ENCODE data around the gene ZFP36L1. TPM values are rescaled to one million over a fixed set of nuclear protein-coding genes. Genes with fewer than 3 reads are reported as not detected.

ZFP36L1 gene
- total and polyA plus RNA-seq, 2 of the 13 experiments (the other 11 are each of a cell fraction or from before 2014, with no cell fraction given), result 7.4 to 10.2 TPM

DNA sequence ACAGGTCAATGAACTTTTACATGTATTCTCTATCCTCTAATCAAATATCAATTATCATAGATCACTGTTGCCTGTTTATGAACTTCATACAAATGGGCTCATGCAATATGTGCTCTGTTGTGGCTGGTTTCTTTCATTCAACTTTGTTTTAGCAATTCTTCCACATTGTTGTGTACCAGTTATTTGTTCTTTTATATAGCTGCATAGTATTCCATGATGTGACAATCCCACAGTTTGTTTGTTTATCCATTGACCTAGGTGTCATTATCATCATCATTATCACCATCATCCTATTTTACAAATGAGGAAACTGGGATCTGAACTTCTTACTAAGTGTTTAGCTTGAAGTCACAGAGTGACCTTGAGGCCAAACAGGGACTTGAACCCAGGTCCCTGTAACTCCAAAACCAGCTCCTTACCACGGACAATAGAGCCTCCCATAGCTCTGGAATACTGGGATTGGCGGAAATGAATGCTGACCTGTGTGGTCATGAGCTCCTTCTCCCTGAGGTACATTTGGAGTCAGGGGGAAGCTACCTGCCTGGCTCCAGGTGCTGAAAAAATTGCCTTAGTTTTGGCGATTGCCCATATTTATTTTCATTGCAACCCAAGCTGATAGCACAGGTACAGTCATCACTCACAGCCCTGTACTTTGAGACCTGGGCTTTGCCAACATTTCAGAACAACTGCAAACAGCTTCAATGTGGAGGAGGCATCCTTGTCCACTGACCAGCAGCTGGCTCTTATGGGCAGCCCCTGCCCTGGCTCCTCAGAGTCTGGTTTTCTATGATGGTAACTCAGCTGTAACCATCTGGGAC is 9.2 kb downstream of the ZFP36L1 start (continued):
- no peak for TF ChIP-seq MLLT10 (CRISPR knock-in tag; IDR thresholded peaks at IDR 0.05)
- TF ChIP-seq MBD4 (IDR thresholded peaks at IDR 0.05; ENCODE audit: borderline replicate concordance, low read length), result no peak
- 0 out of 2 replicates have a peak, but pooled peaks have one; percentile 41 for TF ChIP-seq ZNF83 (CRISPR knock-in tag; IDR thresholded peaks at IDR 0.05; ENCODE audit: borderline replicate concordance)
- TF ChIP-seq, protein P1, sequence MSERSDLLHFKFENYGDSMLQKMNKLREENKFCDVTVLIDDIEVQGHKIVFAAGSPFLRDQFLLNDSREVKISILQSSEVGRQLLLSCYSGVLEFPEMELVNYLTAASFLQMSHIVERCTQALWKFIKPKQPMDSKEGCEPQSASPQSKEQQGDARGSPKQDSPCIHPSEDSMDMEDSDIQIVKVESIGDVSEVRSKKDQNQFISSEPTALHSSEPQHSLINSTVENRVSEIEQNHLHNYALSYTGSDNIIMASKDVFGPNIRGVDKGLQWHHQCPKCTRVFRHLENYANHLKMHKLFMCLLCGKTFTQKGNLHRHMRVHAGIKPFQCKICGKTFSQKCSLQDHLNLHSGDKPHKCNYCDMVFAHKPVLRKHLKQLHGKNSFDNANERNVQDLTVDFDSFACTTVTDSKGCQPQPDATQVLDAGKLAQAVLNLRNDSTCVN (CRISPR knock-in tag; IDR thresholded peaks at IDR 0.05; ENCODE audit: borderline replicate concordance), result no peak
- TF ChIP-seq ZNF468 (CRISPR knock-in tag; IDR thresholded peaks at IDR 0.05), result no peak
- no peak for TF ChIP-seq AGO1 (IDR thresholded peaks at IDR 0.05; ENCODE audit: low read depth, low read length, poor library complexity, severe bottlenecking)
- no peak for TF ChIP-seq U2AF2 (IDR thresholded peaks at IDR 0.05; ENCODE audit: low read depth, low read length)
- TF ChIP-seq HMG20A (CRISPR knock-in tag; IDR thresholded peaks at IDR 0.05; ENCODE audit: borderline replicate concordance), result no peak
- no peak for TF ChIP-seq NBN (conservative IDR thresholded peaks at IDR 0.05)
- no peak for TF ChIP-seq MAFF (IDR thresholded peaks at IDR 0.05; ENCODE audit: low read depth, low read length)
- TF ChIP-seq ZNF615 (CRISPR knock-in tag; IDR thresholded peaks at IDR 0.05; ENCODE audit: borderline replicate concordance), result no peak
- no peak for TF ChIP-seq ZNF10 (CRISPR knock-in tag; IDR thresholded peaks at IDR 0.05; ENCODE audit: borderline replicate concordance, low read depth)
- no peak for TF ChIP-seq PHF8 (CRISPR knock-in tag; IDR thresholded peaks at IDR 0.05)
- no peak for TF ChIP-seq ZMYM4 (CRISPR knock-in tag; IDR thresholded peaks at IDR 0.05)
- TF ChIP-seq, protein P2, sequence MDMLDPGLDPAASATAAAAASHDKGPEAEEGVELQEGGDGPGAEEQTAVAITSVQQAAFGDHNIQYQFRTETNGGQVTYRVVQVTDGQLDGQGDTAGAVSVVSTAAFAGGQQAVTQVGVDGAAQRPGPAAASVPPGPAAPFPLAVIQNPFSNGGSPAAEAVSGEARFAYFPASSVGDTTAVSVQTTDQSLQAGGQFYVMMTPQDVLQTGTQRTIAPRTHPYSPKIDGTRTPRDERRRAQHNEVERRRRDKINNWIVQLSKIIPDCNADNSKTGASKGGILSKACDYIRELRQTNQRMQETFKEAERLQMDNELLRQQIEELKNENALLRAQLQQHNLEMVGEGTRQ (IDR thresholded peaks at IDR 0.05; ENCODE audit: low read depth, low read length), result no peak
- TF ChIP-seq, protein P2 (CRISPR knock-in tag; IDR thresholded peaks at IDR 0.05; ENCODE audit: borderline replicate concordance), result no peak
- TF ChIP-seq, protein P3, sequence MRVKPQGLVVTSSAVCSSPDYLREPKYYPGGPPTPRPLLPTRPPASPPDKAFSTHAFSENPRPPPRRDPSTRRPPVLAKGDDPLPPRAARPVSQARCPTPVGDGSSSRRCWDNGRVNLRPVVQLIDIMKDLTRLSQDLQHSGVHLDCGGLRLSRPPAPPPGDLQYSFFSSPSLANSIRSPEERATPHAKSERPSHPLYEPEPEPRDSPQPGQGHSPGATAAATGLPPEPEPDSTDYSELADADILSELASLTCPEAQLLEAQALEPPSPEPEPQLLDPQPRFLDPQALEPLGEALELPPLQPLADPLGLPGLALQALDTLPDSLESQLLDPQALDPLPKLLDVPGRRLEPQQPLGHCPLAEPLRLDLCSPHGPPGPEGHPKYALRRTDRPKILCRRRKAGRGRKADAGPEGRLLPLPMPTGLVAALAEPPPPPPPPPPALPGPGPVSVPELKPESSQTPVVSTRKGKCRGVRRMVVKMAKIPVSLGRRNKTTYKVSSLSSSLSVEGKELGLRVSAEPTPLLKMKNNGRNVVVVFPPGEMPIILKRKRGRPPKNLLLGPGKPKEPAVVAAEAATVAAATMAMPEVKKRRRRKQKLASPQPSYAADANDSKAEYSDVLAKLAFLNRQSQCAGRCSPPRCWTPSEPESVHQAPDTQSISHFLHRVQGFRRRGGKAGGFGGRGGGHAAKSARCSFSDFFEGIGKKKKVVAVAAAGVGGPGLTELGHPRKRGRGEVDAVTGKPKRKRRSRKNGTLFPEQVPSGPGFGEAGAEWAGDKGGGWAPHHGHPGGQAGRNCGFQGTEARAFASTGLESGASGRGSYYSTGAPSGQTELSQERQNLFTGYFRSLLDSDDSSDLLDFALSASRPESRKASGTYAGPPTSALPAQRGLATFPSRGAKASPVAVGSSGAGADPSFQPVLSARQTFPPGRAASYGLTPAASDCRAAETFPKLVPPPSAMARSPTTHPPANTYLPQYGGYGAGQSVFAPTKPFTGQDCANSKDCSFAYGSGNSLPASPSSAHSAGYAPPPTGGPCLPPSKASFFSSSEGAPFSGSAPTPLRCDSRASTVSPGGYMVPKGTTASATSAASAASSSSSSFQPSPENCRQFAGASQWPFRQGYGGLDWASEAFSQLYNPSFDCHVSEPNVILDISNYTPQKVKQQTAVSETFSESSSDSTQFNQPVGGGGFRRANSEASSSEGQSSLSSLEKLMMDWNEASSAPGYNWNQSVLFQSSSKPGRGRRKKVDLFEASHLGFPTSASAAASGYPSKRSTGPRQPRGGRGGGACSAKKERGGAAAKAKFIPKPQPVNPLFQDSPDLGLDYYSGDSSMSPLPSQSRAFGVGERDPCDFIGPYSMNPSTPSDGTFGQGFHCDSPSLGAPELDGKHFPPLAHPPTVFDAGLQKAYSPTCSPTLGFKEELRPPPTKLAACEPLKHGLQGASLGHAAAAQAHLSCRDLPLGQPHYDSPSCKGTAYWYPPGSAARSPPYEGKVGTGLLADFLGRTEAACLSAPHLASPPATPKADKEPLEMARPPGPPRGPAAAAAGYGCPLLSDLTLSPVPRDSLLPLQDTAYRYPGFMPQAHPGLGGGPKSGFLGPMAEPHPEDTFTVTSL (CRISPR knock-in tag; IDR thresholded peaks at IDR 0.05; ENCODE audit: borderline replicate concordance), result peak; percentile 37; the same call in 1 of the 2 replicates
- no peak for TF ChIP-seq ZNF562 (CRISPR knock-in tag; IDR thresholded peaks at IDR 0.05; ENCODE audit: borderline replicate concordance)
- no peak for TF ChIP-seq ZSCAN29 (CRISPR knock-in tag; conservative IDR thresholded peaks at IDR 0.05)
- 0 out of 2 replicates have a peak, but pooled peaks have one; percentile 7 for TF ChIP-seq ZNF629 (CRISPR knock-in tag; conservative IDR thresholded peaks at IDR 0.05)

Measured in HepG2 (cell line).